Transverse colon (tissue), 4 donors: ENCODE results near the gene CNTNAP2. TPM values are rescaled to one million over a fixed set of nuclear protein-coding genes. Genes with fewer than 3 reads are reported as not detected.

Experiments used
- DNase-seq: peaks from one replicate; pipeline ENCODE4 v3.0.0-alpha.2; 2019
- H3K27ac ChIP-seq, 4 donors: fragments of 200-600 bp; sonication (generic); 2 replicates each; pipeline ENCODE4 v1.5.1; 2016 to 2018; ENCODE audit warnings: inconsistent platforms in 4 of 4
- H3K27me3 ChIP-seq: fragments of 200-600 bp; sonication (generic); 2 replicates; pipeline ENCODE4 v1.5.1; 2017; ENCODE audit warnings: inconsistent platforms
- H3K36me3 ChIP-seq, 4 donors: fragments of 200-600 bp; sonication (generic); 2 replicates each; pipeline ENCODE4 v1.5.1; 2017 to 2019; ENCODE audit warnings: inconsistent platforms in 4 of 4
- H3K4me1 ChIP-seq, 4 donors: fragments of 200-600 bp; sonication (generic); 2 replicates each; pipeline ENCODE4 v1.5.1; 2017 to 2020; ENCODE audit warnings: inconsistent platforms in 4 of 4
- H3K4me3 ChIP-seq, 4 donors: fragments of 200-600 bp; sonication (generic); 1 replicate in 1 of 4; 2 replicates in 3 of 4; pipeline versions ENCODE4 v1.5.1 to v1.6.1; 2017 to 2019; ENCODE audit warnings: inconsistent platforms in 4 of 4
- H3K9me3 ChIP-seq, 2 donors: fragments of 200-600 bp; sonication (generic); 2 replicates each; pipeline ENCODE4 v1.5.1; 2017 to 2019; ENCODE audit warnings: inconsistent platforms in 2 of 2
- CTCF ChIP-seq, 5 experiments: fragments of 200-600 bp in 3 of 5; fragments of 450-650 bp in 2 of 5; sonication (generic) in 3 of 5; IDR thresholded peaks; 1 replicate in 2 of 5; 2 replicates in 3 of 5; pipeline ENCODE4 v1.5.1; 2016 to 2017; ENCODE audit warnings: antibody characterized with exemption in 5 of 5, inconsistent platforms in 3 of 5, mild to moderate bottlenecking in 2 of 5, moderate library complexity in 1 of 5
- EP300 ChIP-seq: sonication (generic); formaldehyde crosslinking; IDR thresholded peaks from one replicate; pipeline ENCODE4 v1.6.1; 2017; ENCODE audit warnings: antibody characterized with exemption, low read depth
- POLR2A ChIP-seq: fragments of 450-650 bp; IDR thresholded peaks from one replicate; pipeline ENCODE4 v1.6.1; 2016; ENCODE audit warnings: antibody characterized with exemption, mild to moderate bottlenecking, moderate library complexity
- POLR2AphosphoS5 ChIP-seq, 3 donors: sonication (generic); formaldehyde crosslinking; IDR thresholded peaks; one replicate each; pipeline ENCODE4 v1.6.1; 2016; ENCODE audit warnings: antibody characterized with exemption in 3 of 3
- WGBS, 2 donors: methylation state at CpG; one replicate each; pipeline ENCODE4 v1.1.5; 2018; ENCODE audit warnings: low coverage in 1 of 2; 5-methylcytosine and 5-hydroxymethylcytosine counted together
- in situ Hi-C, 4 donors: fragments of 200-750 bp; cut with MboI; loops; one replicate each; pipeline versions ENCODE4 v1.15.0 to v1.15.1; 2017; ENCODE audit warnings: low sequenced_read_pairs in 3 of 4, low pct_ligation_motif_present in 1 of 4, low pct_unique_long_range_greater_than_20kb in 1 of 4
- intact Hi-C: fragments of 100-400 bp; cut with DNase I; formaldehyde crosslinking; loops from one replicate; pipeline ENCODE4 v1.15.1; 2023; ENCODE audit warnings: low total_unique reads
- total RNA-seq, 4 donors: library from RNA; depleted of rRNA; stranded (reverse); fragments of >200 nt; gene quantifications; one replicate each; pipeline ENCODE4 v1.1.0, GENCODE V29; 2016

CNTNAP2 gene
- total RNA-seq, 4 donors from 2014 or later: 0.60 to 2.9 (median 2.4) TPM

- no peak overlapping the region for H3K4me3 ChIP-seq
- intact Hi-C loops: no loop called here
- no peak overlapping the region for H3K27ac ChIP-seq
- WGBS, 2 donors: 43 to 47% methylated on average over 5 of the region's 5 CpGs
- in situ Hi-C loops: loop anchor here in 3 of 4 donors (10.0 to 25.0 kb wide), 2 partner anchors 844 to 847 kb away; no protein-coding TSS in a partner anchor
- no peak for DNase-seq
- no peaks in the 10 kb centered on the region for H3K27me3 ChIP-seq
- no peak for TF ChIP-seq POLR2AphosphoS5 (IDR thresholded peaks at IDR 0.05)
- TF ChIP-seq CTCF (IDR thresholded peaks at IDR 0.05): no peak
- TF ChIP-seq POLR2A: no peak
- TF ChIP-seq EP300: no peak
- H3K9me3 ChIP-seq: no peaks in the 10 kb centered on the region
- no peaks in the 10 kb centered on the region for H3K4me1 ChIP-seq
- no peaks in the 10 kb centered on the region for H3K36me3 ChIP-seq
Observed at GRCh38 chr7:147240468-147240867, 1123.9 kb downstream of the CNTNAP2 start.

- DNase-seq: peak; percentile 12
Observed at GRCh38 chr7:147245274-147245673, 1128.7 kb downstream of the CNTNAP2 start.

DNA sequence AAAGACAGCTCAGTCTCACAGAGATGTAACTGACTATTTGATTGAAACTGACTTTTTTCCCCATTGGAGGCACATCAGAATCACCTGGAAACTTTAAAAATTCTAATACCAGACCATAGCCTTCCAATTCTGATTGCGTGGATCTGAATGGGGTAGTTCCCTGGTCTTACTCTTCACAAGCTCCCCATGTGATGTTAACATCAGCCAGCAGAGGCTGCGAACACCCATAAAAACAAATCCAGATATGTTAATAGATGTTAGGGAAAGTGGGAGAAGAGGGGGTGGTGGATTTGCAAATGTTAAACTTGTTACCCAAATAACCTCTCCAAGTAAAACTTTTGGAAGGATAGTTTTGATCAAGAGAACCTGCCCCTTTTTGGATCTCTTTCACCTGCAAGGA lies 1133.4 kb downstream of the CNTNAP2 start:
- H3K27me3 ChIP-seq: no peaks in the 10 kb centered on the region
- intact Hi-C loops: no loop called here
- H3K9me3 ChIP-seq: no peaks in the 10 kb centered on the region
- WGBS, 2 donors: 80% methylated on average over 2 of the region's 2 CpGs; no CpG with 5 or more reads in 1 of the 2 donors
- no peak for TF ChIP-seq CTCF (IDR thresholded peaks at IDR 0.05)
- no peak for TF ChIP-seq EP300
- no peak for TF ChIP-seq POLR2A
- no peak for TF ChIP-seq POLR2AphosphoS5 (IDR thresholded peaks at IDR 0.05)
- in situ Hi-C loops: loop anchor here (10.0 to 25.0 kb wide), 2 partner anchors 835 to 837 kb away; no protein-coding TSS in a partner anchor
- no peak overlapping the region for H3K4me3 ChIP-seq
- no peaks in the 10 kb centered on the region for H3K4me1 ChIP-seq
- no peak for DNase-seq
- no peak overlapping the region for H3K27ac ChIP-seq
- no peaks in the 10 kb centered on the region for H3K36me3 ChIP-seq

More at GRCh38 chr7:147245274-147245673, 1128.7 kb downstream of the CNTNAP2 start:
- H3K4me1 ChIP-seq: no peaks in the 10 kb centered on the region
- no peaks in the 10 kb centered on the region for H3K9me3 ChIP-seq
- in situ Hi-C loops (loop anchor here in 3 of 4 donors (10.0 to 25.0 kb wide), 2 partner anchors 840 to 842 kb away; no protein-coding TSS in a partner anchor), intact Hi-C loops (no loop called here)
- no peak for TF ChIP-seq POLR2A
- TF ChIP-seq CTCF (IDR thresholded peaks at IDR 0.05): peak; percentile 43 to 56 (median 49)
- WGBS, 2 donors: 34 to 67% methylated on average over 3 to 8 of the region's 8 CpGs
- H3K27me3 ChIP-seq: no peaks in the 10 kb centered on the region
- no peak overlapping the region for H3K4me3 ChIP-seq
- H3K36me3 ChIP-seq: no peaks in the 10 kb centered on the region
- H3K27ac ChIP-seq: no peak overlapping the region

DNA sequence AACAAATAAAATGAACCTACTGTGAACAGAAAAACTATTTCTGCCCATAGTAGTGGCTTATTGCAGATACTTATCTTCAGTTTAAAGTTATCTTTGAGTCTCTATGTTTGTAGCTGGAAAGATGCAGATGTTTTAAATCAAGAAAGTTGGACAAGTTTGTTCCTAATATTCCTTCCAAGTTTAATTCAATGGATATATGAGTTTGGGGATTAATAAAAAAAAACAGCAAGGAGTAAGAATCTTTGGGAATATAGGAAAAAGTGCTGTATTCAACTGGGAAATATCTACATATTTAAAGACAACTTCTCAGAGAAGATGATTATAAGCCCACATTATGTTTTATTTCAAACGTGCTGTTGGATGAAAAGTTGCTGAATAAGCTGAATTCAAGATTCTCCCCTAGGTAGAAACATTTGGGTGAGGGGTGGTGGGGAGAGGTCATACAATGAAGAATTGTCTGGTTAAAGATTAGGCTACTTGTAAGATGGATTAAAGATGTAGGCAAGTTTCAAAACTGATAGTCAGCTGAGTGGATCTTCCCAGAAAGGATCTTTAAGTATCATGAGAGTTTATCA lies 1135.2 kb downstream of the CNTNAP2 start:
- no peak for TF ChIP-seq CTCF (IDR thresholded peaks at IDR 0.05)
- no peak for TF ChIP-seq POLR2AphosphoS5 (IDR thresholded peaks at IDR 0.05)
- TF ChIP-seq EP300: no peak
- TF ChIP-seq POLR2A: no peak
- Histone ChIP-seq H3K36me3 (no peaks in the 10 kb centered on the region), H3K9me3 (no peaks in the 10 kb centered on the region), H3K27me3 (no peaks in the 10 kb centered on the region), H3K4me3 (no peak overlapping the region), H3K4me1 (no peaks in the 10 kb centered on the region), H3K27ac (no peak overlapping the region)
- DNase-seq: no peak
- WGBS, 2 donors: 27 to 33% methylated on average over 1 of the region's 1 CpG
- in situ Hi-C loops: loop anchor here in 1 of 4 donors (25.0 kb wide), 1 partner anchor 835 kb away; no protein-coding TSS in a partner anchor
- intact Hi-C loops: no loop called here
